NCI-H2081 treated with DMSO at 0.1 percent for 48 hours (cell line): Measurements from ENCODE around the gene RGR.

Experiments used
- DNase-seq: peaks from one replicate; lab custom pipeline; 2025; lab: John Stamatoyannopoulos, UW

Gene RGR

GRCh38 chr10:84244651-84245270, at the start of gene RGR:
Gene RGR, plus strand, starts transcription at chr10:84245053. Its CDS starts 38 bp downstream, at chr10:84245091.
- DNase-seq, result no peak

- peak; percentile 17 for DNase-seq
Observed at GRCh38 chr10:84196083-84196482, 48.8 kb upstream of the RGR start.

- DNase-seq, result no peak
Observed at GRCh38 chr10:84196941-84197340, 47.9 kb upstream of the RGR start.

- no peak for DNase-seq
Observed at GRCh38 chr10:84197643-84198042, 47.2 kb upstream of the RGR start.

GRCh38 chr10:84198206-84198915, 46.5 kb upstream of the RGR start:
- no peak for DNase-seq

GRCh38 chr10:84200537-84201243, 44.2 kb upstream of the RGR start:
- no peak for DNase-seq

- DNase-seq, result no peak
Observed at GRCh38 chr10:84201244-84201606, 43.6 kb upstream of the RGR start.

GRCh38 chr10:84201682-84202081, 43.2 kb upstream of the RGR start:
- no peak for DNase-seq

- no peak for DNase-seq
Observed at GRCh38 chr10:84202349-84202748, 42.5 kb upstream of the RGR start.

- DNase-seq, result no peak
Observed at GRCh38 chr10:84204122-84204521, 40.7 kb upstream of the RGR start.

GRCh38 chr10:84204610-84205009, 40.2 kb upstream of the RGR start:
- DNase-seq, result no peak

GRCh38 chr10:84205049-84205852, 39.6 kb upstream of the RGR start:
- no peak for DNase-seq

- no peak for DNase-seq
Observed at GRCh38 chr10:84205853-84206525, 38.9 kb upstream of the RGR start.

GRCh38 chr10:84208023-84208422, 36.8 kb upstream of the RGR start:
- no peak for DNase-seq

- DNase-seq, result no peak
Observed at GRCh38 chr10:84211566-84211965, 33.3 kb upstream of the RGR start.

- no peak for DNase-seq
Observed at GRCh38 chr10:84212014-84212413, 32.8 kb upstream of the RGR start.

- DNase-seq, result no peak
Observed at GRCh38 chr10:84213076-84213475, 31.8 kb upstream of the RGR start.

GRCh38 chr10:84214046-84214572, 30.7 kb upstream of the RGR start:
- no peak for DNase-seq

- no peak for DNase-seq
Observed at GRCh38 chr10:84214612-84215235, 30.1 kb upstream of the RGR start.

- no peak for DNase-seq
Observed at GRCh38 chr10:84216834-84217233, 28.0 kb upstream of the RGR start.

GRCh38 chr10:84217746-84218145, 27.1 kb upstream of the RGR start:
- DNase-seq, result no peak
